GM18517 (cell line): ENCODE results near the gene SPN.
A peak's percentile ranks its signal among the peaks of the same experiment; 100 is the strongest.
"Not testable (repeated sequence)": the region's sequence is repeated elsewhere in the genome, so short reads cannot be mapped to it uniquely, and the experiment has no call there.

Source experiments
- ATAC-seq: cut with Tn5 transposase; IDR thresholded peaks from one replicate; pipeline ENCODE4 v1.9.1; 2021; ENCODE audit warnings: mild to moderate bottlenecking, moderate library complexity; ENCODE audit not compliant: unreplicated experiment

Gene SPN

DNA sequence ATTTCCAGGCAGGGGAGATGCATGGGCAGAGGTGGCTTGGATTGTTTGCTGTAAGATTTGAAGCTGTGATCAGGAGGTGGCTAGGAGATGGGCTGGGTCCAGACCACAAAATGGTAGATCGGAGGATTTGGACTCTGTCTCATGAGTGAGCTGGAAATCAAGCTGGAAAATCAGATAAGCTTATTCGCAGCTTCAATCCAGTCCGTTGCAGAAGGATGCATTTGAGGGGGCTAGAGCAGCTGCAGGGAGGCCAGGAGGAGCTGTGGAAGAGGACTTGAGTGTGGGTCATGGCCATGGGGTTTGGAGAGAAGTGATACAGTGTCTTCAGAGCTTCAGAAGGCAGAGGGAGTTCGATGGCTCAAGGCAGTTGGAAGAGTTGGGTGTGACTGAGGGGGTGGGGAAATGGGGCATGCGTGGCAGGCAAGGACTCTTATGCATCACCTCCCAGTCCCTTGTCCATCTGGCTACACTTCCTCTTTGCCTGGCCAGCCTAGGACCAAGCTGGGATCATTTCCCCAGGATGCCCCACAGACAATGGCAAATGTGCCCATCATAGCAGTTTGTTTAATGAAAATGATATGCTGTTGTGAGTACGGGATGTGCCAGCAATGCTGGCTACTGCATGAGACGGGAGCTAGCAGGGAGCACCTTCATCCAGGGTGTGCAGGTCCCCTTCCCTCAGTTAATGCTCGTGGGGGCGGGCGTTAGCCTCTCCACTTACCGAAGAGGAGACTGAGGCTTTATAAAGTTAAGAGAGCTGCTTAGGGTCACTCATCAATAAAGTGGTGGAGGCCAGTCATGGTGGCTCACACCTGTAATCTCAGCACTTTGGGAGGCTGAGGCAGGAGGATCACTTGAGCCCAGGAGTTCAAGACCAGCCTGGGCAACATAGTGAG, 36.5 kb downstream of the SPN start:
- ATAC-seq: no peak

DNA sequence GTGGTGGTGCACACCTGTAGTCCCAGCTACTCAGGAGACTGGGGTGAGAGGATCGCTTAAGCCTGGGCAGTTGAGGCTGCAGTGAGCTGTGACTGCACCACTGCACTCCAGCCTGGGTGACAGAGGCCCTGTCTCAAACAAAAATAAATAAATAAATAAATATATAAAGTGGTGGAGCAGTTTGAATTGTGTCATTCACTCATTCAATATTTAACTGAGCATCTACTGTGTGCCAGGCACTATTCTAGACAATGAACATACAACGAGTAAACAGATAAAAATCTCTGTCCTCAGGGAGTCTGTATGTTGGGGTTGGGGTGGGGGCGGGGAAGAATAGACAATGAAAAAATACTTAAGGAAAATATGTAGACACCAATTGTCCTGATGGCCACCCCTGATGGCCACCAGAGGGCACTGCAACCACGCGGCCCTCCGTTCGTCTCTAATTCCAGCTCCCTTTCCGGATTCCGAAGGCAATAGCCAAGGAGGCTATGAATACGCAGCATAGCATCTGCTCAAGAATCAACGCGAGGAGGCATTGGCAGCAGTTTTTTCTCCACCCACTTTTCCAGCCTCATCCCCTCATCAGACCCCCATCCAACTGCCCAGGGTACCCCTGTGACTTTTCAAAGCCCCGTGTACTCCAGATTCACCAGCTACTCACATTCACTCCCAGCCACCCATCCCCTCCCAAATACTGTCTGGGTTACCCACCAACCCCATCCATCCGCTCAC, 37.4 kb downstream of the SPN start:
- no peak for ATAC-seq

- no peak for ATAC-seq
Observed at GRCh38 chr16:29701214-29701555, 38.1 kb downstream of the SPN start.

DNA sequence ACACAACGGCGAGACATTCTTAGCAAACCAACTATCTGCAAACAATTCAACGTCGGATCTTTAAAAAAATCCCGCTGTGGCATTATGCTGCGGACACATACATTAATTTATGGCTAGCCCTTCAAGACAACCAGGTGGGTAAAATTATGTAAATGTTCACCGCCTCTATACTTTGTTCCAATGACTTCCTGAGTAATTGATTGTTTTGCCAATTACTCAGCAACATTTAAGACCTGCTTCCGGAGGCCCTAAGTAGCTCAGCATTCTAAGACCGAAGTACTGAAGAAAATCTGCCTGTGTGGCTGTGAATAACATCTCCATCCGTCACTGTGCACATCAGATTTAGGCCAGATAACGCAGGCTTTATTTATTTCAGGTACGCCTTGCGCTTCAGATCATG, 39.2 kb downstream of the SPN start:
- peak; percentile 42 for ATAC-seq

- ATAC-seq: no peak
Observed at GRCh38 chr16:29705030-29705429, 42.0 kb downstream of the SPN start.

DNA sequence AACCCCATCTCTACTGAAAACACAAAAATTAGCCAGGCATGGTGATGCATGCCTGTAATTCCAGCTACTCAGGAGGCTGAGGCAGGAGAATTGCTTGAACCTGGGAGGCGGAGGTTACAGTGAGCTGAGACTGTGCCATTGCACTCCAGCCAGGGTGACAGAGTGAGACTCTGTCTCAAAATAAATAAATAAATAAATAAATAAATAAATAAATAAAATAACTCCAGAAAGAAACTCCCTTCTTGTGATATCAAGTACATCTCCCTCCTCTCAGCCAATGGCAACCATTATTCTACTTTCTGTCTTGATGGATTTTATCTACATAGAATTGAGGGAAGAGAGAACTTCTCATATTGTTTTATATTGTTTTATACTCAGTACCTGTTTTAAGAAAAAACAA, 44.1 kb downstream of the SPN start:
- not testable (repeated sequence) for ATAC-seq

GRCh38 chr16:29708917-29709600, 46.0 kb downstream of the SPN start:
- no peak for ATAC-seq

GRCh38 chr16:29709657-29710056, 46.6 kb downstream of the SPN start:
- ATAC-seq: not testable (repeated sequence)

GRCh38 chr16:29710227-29711219, 47.5 kb downstream of the SPN start:
- no peak for ATAC-seq

DNA sequence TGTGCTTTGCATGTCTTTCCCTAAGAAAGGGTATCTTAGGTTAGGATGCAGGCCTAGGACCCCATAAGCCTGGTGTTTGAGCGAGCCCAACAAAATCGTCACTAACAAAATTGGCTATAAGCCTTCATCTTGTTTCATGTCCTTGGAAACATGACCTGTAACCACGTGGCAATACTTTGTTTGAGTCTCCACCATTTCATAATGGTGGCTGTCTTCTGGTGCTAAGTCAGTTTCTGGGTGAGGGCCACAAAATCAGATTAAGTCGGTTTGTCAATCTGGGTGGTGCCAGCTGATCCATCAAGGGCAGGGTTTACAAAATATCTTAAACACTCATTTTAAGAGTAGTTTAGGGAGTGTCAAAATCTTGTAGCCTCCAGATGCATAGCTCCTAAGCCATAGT, 49.8 kb downstream of the SPN start:
- no peak for ATAC-seq

DNA sequence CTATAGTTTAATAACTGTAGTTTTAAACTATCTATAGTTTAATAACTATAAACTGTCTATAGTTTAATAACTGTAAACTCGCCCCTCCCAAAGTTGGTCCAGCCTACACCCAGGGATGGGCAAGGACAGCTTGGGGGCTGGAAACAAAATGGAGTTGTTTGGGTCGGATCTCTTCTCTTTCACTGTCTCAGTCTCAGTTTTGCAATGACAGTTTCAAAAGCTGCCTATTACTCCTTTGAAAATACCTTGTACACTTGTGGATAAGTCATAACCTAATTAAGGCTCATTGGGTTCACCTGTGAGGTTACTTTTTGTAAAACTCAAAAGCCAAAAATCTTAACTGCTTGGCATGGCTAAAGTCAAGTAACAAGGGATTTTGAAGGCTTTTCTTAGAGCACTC, 51.3 kb downstream of the SPN start:
- ATAC-seq: no peak

GRCh38 chr16:29714972-29715371, 51.9 kb downstream of the SPN start:
- no peak for ATAC-seq

GRCh38 chr16:29717113-29717512, 54.1 kb downstream of the SPN start:
- ATAC-seq: no peak

DNA sequence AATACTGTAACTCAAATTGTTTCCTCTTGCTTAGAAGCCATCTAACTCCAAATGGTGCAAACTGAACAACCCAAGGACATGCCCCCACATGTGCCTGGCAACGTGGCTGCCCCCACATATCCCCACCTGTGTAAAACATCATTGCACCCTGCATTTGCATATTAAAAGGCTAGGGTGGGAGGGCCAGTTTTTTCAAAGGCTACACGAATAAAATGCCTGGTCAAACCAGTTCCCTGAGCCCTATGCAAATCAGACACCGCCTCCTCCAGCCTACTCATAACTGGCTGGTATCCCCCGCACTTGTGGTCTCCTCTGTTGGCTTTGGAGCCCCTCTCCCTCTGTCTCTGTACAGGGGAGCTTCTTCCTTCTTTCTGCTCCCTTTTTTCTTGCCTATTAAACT, 56.0 kb downstream of the SPN start:
- ATAC-seq: no peak
